Smooth muscle cell (in vitro differentiated cells): ENCODE results near the gene DUSP28. TPM values are rescaled to one million over a fixed set of nuclear protein-coding genes. Genes with fewer than 3 reads are reported as not detected.

Experiments
- DNase-seq: peaks from one replicate; lab custom pipeline; 2025; ENCODE audit not compliant: unreplicated experiment; lab: John Stamatoyannopoulos, UW
- H2AFZ ChIP-seq: fragments of 200-600 bp; sonication (generic); 2 replicates; pipeline ENCODE4 v1.6.0; 2016; ENCODE audit warnings: antibody characterized with exemption, low read depth, mild to moderate bottlenecking
- H3F3A ChIP-seq: fragments of 200-600 bp; sonication (generic); 2 replicates; pipeline ENCODE4 v1.6.0; 2017; ENCODE audit warnings: antibody characterized with exemption, low read depth
- H3K27ac ChIP-seq: fragments of 200-600 bp; sonication (generic); 2 replicates; pipeline ENCODE4 v1.5.1; 2016; ENCODE audit warnings: low read depth, mild to moderate bottlenecking
- H3K27me3 ChIP-seq: fragments of 200-600 bp; sonication (generic); 2 replicates; pipeline ENCODE4 v1.6.1; 2016; ENCODE audit warnings: low read depth, mild to moderate bottlenecking
- H3K36me3 ChIP-seq: fragments of 200-600 bp; sonication (generic); 2 replicates; pipeline ENCODE4 v1.5.1; 2016; ENCODE audit warnings: low read depth
- H3K4me1 ChIP-seq: fragments of 200-600 bp; sonication (generic); 2 replicates; pipeline ENCODE4 v1.5.1; 2016; ENCODE audit warnings: low read depth
- H3K4me2 ChIP-seq: fragments of 200-600 bp; sonication (generic); 2 replicates; pipeline ENCODE4 v1.6.0; 2016; ENCODE audit warnings: mild to moderate bottlenecking
- H3K4me3 ChIP-seq: fragments of 200-600 bp; sonication (generic); 2 replicates; pipeline ENCODE4 v1.5.1; 2016; ENCODE audit warnings: mild to moderate bottlenecking
- H3K79me2 ChIP-seq: fragments of 200-600 bp; sonication (generic); 2 replicates; pipeline ENCODE4 v1.6.0; 2016; ENCODE audit warnings: low read depth, mild to moderate bottlenecking
- H3K9ac ChIP-seq: fragments of 200-600 bp; sonication (generic); 2 replicates; pipeline ENCODE4 v1.6.0; 2016; ENCODE audit warnings: low read depth
- H3K9me3 ChIP-seq: fragments of 200-600 bp; sonication (generic); replicated peaks from 2 replicates; pipeline ENCODE4 v1.5.1; 2016; ENCODE audit warnings: low read depth
- H4K20me1 ChIP-seq: fragments of 200-600 bp; sonication (generic); 2 replicates; pipeline ENCODE4 v1.6.0; 2016; ENCODE audit warnings: low read depth
- CTCF ChIP-seq: fragments of 200-600 bp; sonication (generic); IDR thresholded peaks from 2 replicates; pipeline ENCODE4 v1.5.1; 2017; ENCODE audit warnings: borderline replicate concordance, mild to moderate bottlenecking, antibody characterized with exemption; ENCODE audit not compliant: insufficient read depth, poor library complexity, severe bottlenecking
- WGBS: methylation state at CpG from one replicate; pipeline ENCODE4 v1.1.7; 2016; ENCODE audit warnings: low lambda C conversion rate; 5-methylcytosine and 5-hydroxymethylcytosine counted together
- polyA plus RNA-seq: library from polyadenylated mRNA; unstranded; fragments of >200 nt; fragmentation: Nextera tagmentation; extraction: Ambion mirVana; gene quantifications from 2 replicates; pipeline ENCODE4 v1.2.1, GENCODE V29; 2016
- total RNA-seq: library from RNA; depleted of rRNA; stranded (reverse); fragments of >200 nt; gene quantifications from 2 replicates; pipeline ENCODE4 v1.2.3, GENCODE V29; 2014

The DUSP28 gene
- total and polyA plus RNA-seq, 2 experiments from 2014 or later, result 2.2 to 6.4 TPM

- no peak for TF ChIP-seq CTCF
- no peak for DNase-seq
- Histone ChIP-seq H3K9me3 (no peaks in the 10 kb centered on the region), H2AFZ (no peak overlapping the region), H3K27ac (no peak overlapping the region), H3K4me1 (no peaks in the 10 kb centered on the region), H3F3A (no peaks in the 10 kb centered on the region), H3K4me3 (no peak overlapping the region), H3K79me2 (no peaks in the 10 kb centered on the region), H3K36me3 (no peaks in the 10 kb centered on the region), H3K4me2 (no peak overlapping the region), H3K9ac (no peak overlapping the region), H4K20me1 (peaks cover 30% of the 10 kb centered on the region), H3K27me3 (no peaks in the 10 kb centered on the region)
- 96% methylated on average over 22 of the region's 23 CpGs for WGBS
Measured at GRCh38 chr2:240596491-240596931, 36.4 kb downstream of the DUSP28 start.

- H4K20me1 ChIP-seq, result peaks cover 30% of the 10 kb centered on the region
- no peak overlapping the region for H3K4me3 ChIP-seq
- H3K4me1 ChIP-seq, result no peaks in the 10 kb centered on the region
- no peak overlapping the region for H3K9ac ChIP-seq
- no peak overlapping the region for H3K27ac ChIP-seq
- H3F3A ChIP-seq, result no peaks in the 10 kb centered on the region
- H2AFZ ChIP-seq, result no peak overlapping the region
- no peaks in the 10 kb centered on the region for H3K36me3 ChIP-seq
- no peaks in the 10 kb centered on the region for H3K79me2 ChIP-seq
- no peaks in the 10 kb centered on the region for H3K9me3 ChIP-seq
- H3K27me3 ChIP-seq, result no peaks in the 10 kb centered on the region
- no peak overlapping the region for H3K4me2 ChIP-seq
- no peak for TF ChIP-seq CTCF
- 95% methylated on average over 10 of the region's 10 CpGs for WGBS
- DNase-seq, result no peak
Measured at GRCh38 chr2:240597054-240597418, 36.9 kb downstream of the DUSP28 start.

- Histone ChIP-seq H3K4me2 (no peak overlapping the region), H3F3A (no peaks in the 10 kb centered on the region), H3K4me1 (no peaks in the 10 kb centered on the region), H3K27ac (no peak overlapping the region), H4K20me1 (peaks cover 27% of the 10 kb centered on the region), H3K4me3 (no peak overlapping the region), H3K9me3 (no peaks in the 10 kb centered on the region), H3K79me2 (no peaks in the 10 kb centered on the region), H3K27me3 (no peaks in the 10 kb centered on the region), H3K36me3 (no peaks in the 10 kb centered on the region), H3K9ac (no peak overlapping the region), H2AFZ (no peak overlapping the region)
- DNase-seq, result no peak
- WGBS, result 94% methylated on average over 22 of the region's 22 CpGs
- no peak for TF ChIP-seq CTCF
Measured at GRCh38 chr2:240597419-240598181, 37.4 kb downstream of the DUSP28 start.
